ENCODE data around the gene PAX8.
"Not testable (repeated sequence)": the region's sequence is repeated elsewhere in the genome, so short reads cannot be mapped to it uniquely, and the experiment has no call there.

PAX8 gene

GRCh38 chr2:113320106-113320505 is 41.4 kb upstream of the PAX8 start:
- H3K9me2 ChIP-seq (replicated peaks; ENCODE audit: control insufficient read depth, low read length); H4K20me1 ChIP-seq (ENCODE audit: control insufficient read depth, insufficient read depth, low read depth, low read length); H3K27me3 ChIP-seq (ENCODE audit: control insufficient read depth, low read length); H3K79me2 ChIP-seq (ENCODE audit: control insufficient read depth, low read length); H3K27ac ChIP-seq (ENCODE audit: low read depth, low read length); H3K4me3 ChIP-seq (ENCODE audit: low read length); H3K9me3 ChIP-seq (ENCODE audit: control insufficient read depth, insufficient read depth, low read length); H3K36me3 ChIP-seq (ENCODE audit: control insufficient read depth, low read length): not testable (repeated sequence)
- peaks cover 10% of the 10 kb centered on the region for H3F3A ChIP-seq (ENCODE audit: control insufficient read depth, insufficient read depth)
- peaks cover 55% of the 10 kb centered on the region for H3K4me1 ChIP-seq (ENCODE audit: control insufficient read depth, low read length)
- peak overlapping the region; percentile 13; the same call in 1 of the 2 replicates for H3K4me2 ChIP-seq (ENCODE audit: low read length)

- H3K9me2 ChIP-seq (replicated peaks; ENCODE audit: control insufficient read depth, low read length); H3K36me3 ChIP-seq (ENCODE audit: control insufficient read depth, low read length); H3K4me2 ChIP-seq (ENCODE audit: low read length); H3K4me3 ChIP-seq (ENCODE audit: low read length); H3K27ac ChIP-seq (ENCODE audit: low read depth, low read length); H4K20me1 ChIP-seq (ENCODE audit: control insufficient read depth, insufficient read depth, low read depth, low read length); H3K79me2 ChIP-seq (ENCODE audit: control insufficient read depth, low read length); H3K9me3 ChIP-seq (ENCODE audit: control insufficient read depth, insufficient read depth, low read length); H3K27me3 ChIP-seq (ENCODE audit: control insufficient read depth, low read length): not testable (repeated sequence)
- Histone ChIP-seq H3F3A (ENCODE audit: control insufficient read depth, insufficient read depth) (peaks cover 10% of the 10 kb centered on the region), H3K4me1 (ENCODE audit: control insufficient read depth, low read length) (peaks cover 47% of the 10 kb centered on the region)
Observed at GRCh38 chr2:113318941-113319340, 40.2 kb upstream of the PAX8 start.

GRCh38 chr2:113316085-113316484 is 37.4 kb upstream of the PAX8 start:
- H3K79me2 ChIP-seq (ENCODE audit: control insufficient read depth, low read length), result no peaks in the 10 kb centered on the region
- H4K20me1 ChIP-seq (ENCODE audit: control insufficient read depth, insufficient read depth, low read depth, low read length), result no peaks in the 10 kb centered on the region
- no peaks in the 10 kb centered on the region for H3K9me3 ChIP-seq (ENCODE audit: control insufficient read depth, insufficient read depth, low read length)
- TF ChIP-seq EZH2phosphoT487 (IDR thresholded peaks at IDR 0.05; ENCODE audit: borderline replicate concordance, low read length) (no peak), CTCF (IDR thresholded peaks at IDR 0.05; ENCODE audit: low read depth, low read length, poor library complexity, severe bottlenecking) (no peak)
- H3K4me2 ChIP-seq (ENCODE audit: low read length), result no peak overlapping the region
- peaks cover 10% of the 10 kb centered on the region for H3F3A ChIP-seq (ENCODE audit: control insufficient read depth, insufficient read depth)
- H3K27me3 ChIP-seq (ENCODE audit: control insufficient read depth, low read length), result no peaks in the 10 kb centered on the region
- no peak overlapping the region for H3K27ac ChIP-seq (ENCODE audit: low read depth, low read length)
- H3K4me1 ChIP-seq (ENCODE audit: control insufficient read depth, low read length), result peaks cover 49% of the 10 kb centered on the region
- H3K4me3 ChIP-seq (ENCODE audit: low read length), result no peak overlapping the region
- no peaks in the 10 kb centered on the region for H3K36me3 ChIP-seq (ENCODE audit: control insufficient read depth, low read length)
- H3K9me2 ChIP-seq (replicated peaks; ENCODE audit: control insufficient read depth, low read length), result no peaks in the 10 kb centered on the region

GRCh38 chr2:113314663-113315062 is 35.9 kb upstream of the PAX8 start:
- H3K9me2 ChIP-seq (replicated peaks; ENCODE audit: control insufficient read depth, low read length); H3K9me3 ChIP-seq (ENCODE audit: control insufficient read depth, insufficient read depth, low read length); H3K4me2 ChIP-seq (ENCODE audit: low read length); H3K4me3 ChIP-seq (ENCODE audit: low read length); H3K79me2 ChIP-seq (ENCODE audit: control insufficient read depth, low read length); H3K27me3 ChIP-seq (ENCODE audit: control insufficient read depth, low read length); H3F3A ChIP-seq (ENCODE audit: control insufficient read depth, insufficient read depth); H4K20me1 ChIP-seq (ENCODE audit: control insufficient read depth, insufficient read depth, low read depth, low read length); H3K36me3 ChIP-seq (ENCODE audit: control insufficient read depth, low read length); H3K27ac ChIP-seq (ENCODE audit: low read depth, low read length): not testable (repeated sequence)
- H3K4me1 ChIP-seq (ENCODE audit: control insufficient read depth, low read length), result peaks cover 44% of the 10 kb centered on the region

GRCh38 chr2:113314176-113314575 is 35.5 kb upstream of the PAX8 start:
- not testable (repeated sequence) for H3K27ac ChIP-seq (ENCODE audit: low read depth, low read length); H3K9me2 ChIP-seq (replicated peaks; ENCODE audit: control insufficient read depth, low read length); H3K4me2 ChIP-seq (ENCODE audit: low read length); H3K27me3 ChIP-seq (ENCODE audit: control insufficient read depth, low read length); H3K79me2 ChIP-seq (ENCODE audit: control insufficient read depth, low read length); H4K20me1 ChIP-seq (ENCODE audit: control insufficient read depth, insufficient read depth, low read depth, low read length); H3K9me3 ChIP-seq (ENCODE audit: control insufficient read depth, insufficient read depth, low read length); H3K4me3 ChIP-seq (ENCODE audit: low read length); H3K36me3 ChIP-seq (ENCODE audit: control insufficient read depth, low read length); H3F3A ChIP-seq (ENCODE audit: control insufficient read depth, insufficient read depth)
- peaks cover 44% of the 10 kb centered on the region for H3K4me1 ChIP-seq (ENCODE audit: control insufficient read depth, low read length)

GRCh38 chr2:113311781-113312180 is 33.1 kb upstream of the PAX8 start:
- H3F3A ChIP-seq (ENCODE audit: control insufficient read depth, insufficient read depth); H3K36me3 ChIP-seq (ENCODE audit: control insufficient read depth, low read length); H3K27me3 ChIP-seq (ENCODE audit: control insufficient read depth, low read length); H3K4me3 ChIP-seq (ENCODE audit: low read length); H3K9me3 ChIP-seq (ENCODE audit: control insufficient read depth, insufficient read depth, low read length); H4K20me1 ChIP-seq (ENCODE audit: control insufficient read depth, insufficient read depth, low read depth, low read length); H3K79me2 ChIP-seq (ENCODE audit: control insufficient read depth, low read length); H3K4me2 ChIP-seq (ENCODE audit: low read length); H3K27ac ChIP-seq (ENCODE audit: low read depth, low read length); H3K9me2 ChIP-seq (replicated peaks; ENCODE audit: control insufficient read depth, low read length): not testable (repeated sequence)
- H3K4me1 ChIP-seq (ENCODE audit: control insufficient read depth, low read length), result peaks cover 22% of the 10 kb centered on the region

- H3K27me3 ChIP-seq (ENCODE audit: control insufficient read depth, low read length); H3K4me3 ChIP-seq (ENCODE audit: low read length); H3K36me3 ChIP-seq (ENCODE audit: control insufficient read depth, low read length); H4K20me1 ChIP-seq (ENCODE audit: control insufficient read depth, insufficient read depth, low read depth, low read length); H3K9me2 ChIP-seq (replicated peaks; ENCODE audit: control insufficient read depth, low read length); H3F3A ChIP-seq (ENCODE audit: control insufficient read depth, insufficient read depth); H3K9me3 ChIP-seq (ENCODE audit: control insufficient read depth, insufficient read depth, low read length); H3K79me2 ChIP-seq (ENCODE audit: control insufficient read depth, low read length); H3K27ac ChIP-seq (ENCODE audit: low read depth, low read length); H3K4me2 ChIP-seq (ENCODE audit: low read length): not testable (repeated sequence)
- peaks cover 16% of the 10 kb centered on the region for H3K4me1 ChIP-seq (ENCODE audit: control insufficient read depth, low read length)
Observed at GRCh38 chr2:113311191-113311590, 32.5 kb upstream of the PAX8 start.
